Measurements from ENCODE around the gene SNX2. TPM values are rescaled to one million over a fixed set of nuclear protein-coding genes. Genes with fewer than 3 reads are reported as not detected.

SNX2 gene
- total RNA-seq, 2 donors from 2014 or later, result 69.7 to 82.8 TPM

DNA sequence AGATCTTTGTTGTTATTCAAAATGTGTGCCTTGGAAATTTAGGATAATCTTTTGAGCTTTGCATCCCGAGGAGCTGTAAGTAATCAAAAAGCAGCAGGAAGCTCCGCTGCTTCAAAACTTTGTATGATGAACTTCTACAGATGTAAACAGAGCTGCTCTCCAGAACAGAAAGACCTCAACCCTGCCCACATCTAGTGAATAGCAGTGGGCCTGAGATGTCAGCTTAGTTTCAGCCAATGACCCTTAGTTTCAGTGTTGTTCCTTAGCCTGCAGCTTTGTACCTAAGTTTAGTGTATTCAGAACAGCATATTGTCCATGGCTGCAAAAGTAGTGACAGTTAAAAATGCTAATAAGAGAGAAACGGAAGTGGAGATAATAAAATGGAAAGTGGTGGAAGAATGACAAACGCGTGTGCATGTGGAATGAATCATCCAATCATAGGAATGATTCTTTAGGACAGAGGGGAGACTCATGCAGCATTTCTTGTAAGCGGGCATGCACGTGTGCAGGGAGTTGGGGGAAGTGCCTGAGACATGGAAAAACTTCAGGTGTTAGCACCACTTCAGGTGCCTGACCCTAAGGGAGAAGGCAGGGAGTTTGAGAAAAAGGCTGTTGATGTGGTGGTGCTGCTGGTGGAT lies 95.5 kb downstream of the SNX2 start:
- Histone ChIP-seq H3K27ac (no peak overlapping the region), H3K36me3 (no peaks in the 10 kb centered on the region), H3K9me3 (no peaks in the 10 kb centered on the region), H3K4me1 (ENCODE audit: control insufficient read depth in 1 of 2, low read depth in 2 of 2) (no peaks in the 10 kb centered on the region), H3K4me3 (no peak overlapping the region), H3K27me3 (replicated peaks; ENCODE audit: insufficient read depth) (no peaks in the 10 kb centered on the region)
- TF ChIP-seq, protein P1, sequence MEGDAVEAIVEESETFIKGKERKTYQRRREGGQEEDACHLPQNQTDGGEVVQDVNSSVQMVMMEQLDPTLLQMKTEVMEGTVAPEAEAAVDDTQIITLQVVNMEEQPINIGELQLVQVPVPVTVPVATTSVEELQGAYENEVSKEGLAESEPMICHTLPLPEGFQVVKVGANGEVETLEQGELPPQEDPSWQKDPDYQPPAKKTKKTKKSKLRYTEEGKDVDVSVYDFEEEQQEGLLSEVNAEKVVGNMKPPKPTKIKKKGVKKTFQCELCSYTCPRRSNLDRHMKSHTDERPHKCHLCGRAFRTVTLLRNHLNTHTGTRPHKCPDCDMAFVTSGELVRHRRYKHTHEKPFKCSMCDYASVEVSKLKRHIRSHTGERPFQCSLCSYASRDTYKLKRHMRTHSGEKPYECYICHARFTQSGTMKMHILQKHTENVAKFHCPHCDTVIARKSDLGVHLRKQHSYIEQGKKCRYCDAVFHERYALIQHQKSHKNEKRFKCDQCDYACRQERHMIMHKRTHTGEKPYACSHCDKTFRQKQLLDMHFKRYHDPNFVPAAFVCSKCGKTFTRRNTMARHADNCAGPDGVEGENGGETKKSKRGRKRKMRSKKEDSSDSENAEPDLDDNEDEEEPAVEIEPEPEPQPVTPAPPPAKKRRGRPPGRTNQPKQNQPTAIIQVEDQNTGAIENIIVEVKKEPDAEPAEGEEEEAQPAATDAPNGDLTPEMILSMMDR (IDR thresholded peaks at IDR 0.05), result no peak
- no peak for DNase-seq (ENCODE audit: low spot score)
- ATAC-seq (ENCODE audit: insufficient number of reproducible peaks, low FRiP score, low read depth), result no peak

DNA sequence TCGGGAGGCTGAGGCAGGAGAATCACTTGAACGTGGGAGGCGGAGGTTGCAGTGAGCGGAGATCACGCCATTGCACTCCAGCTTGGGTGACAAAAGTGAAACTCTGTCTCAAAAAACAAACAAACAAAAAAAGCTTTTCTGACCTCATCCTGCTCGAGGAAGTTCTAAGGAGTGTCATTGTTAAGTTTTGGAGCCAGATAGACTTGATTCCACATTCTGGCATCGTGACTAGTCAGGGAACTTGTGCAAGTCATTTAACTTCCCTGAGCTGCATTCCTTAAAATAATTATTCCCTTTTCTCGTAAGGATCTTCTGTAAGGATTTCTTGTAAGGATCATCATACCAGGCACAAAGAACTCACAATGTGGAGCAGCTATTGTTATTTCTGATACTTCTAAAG lies 96.8 kb downstream of the SNX2 start:
- DNase-seq (ENCODE audit: low spot score), result no peak
- no peaks in the 10 kb centered on the region for H3K36me3 ChIP-seq
- H3K4me3 ChIP-seq, result no peak overlapping the region
- ATAC-seq (ENCODE audit: insufficient number of reproducible peaks, low FRiP score, low read depth), result no peak
- no peak overlapping the region for H3K27ac ChIP-seq
- TF ChIP-seq, protein P1 (IDR thresholded peaks at IDR 0.05), result no peak
- no peaks in the 10 kb centered on the region for H3K4me1 ChIP-seq (ENCODE audit: control insufficient read depth in 1 of 2, low read depth in 2 of 2)
- no peaks in the 10 kb centered on the region for H3K27me3 ChIP-seq (replicated peaks; ENCODE audit: insufficient read depth)
- H3K9me3 ChIP-seq, result no peaks in the 10 kb centered on the region

DNA sequence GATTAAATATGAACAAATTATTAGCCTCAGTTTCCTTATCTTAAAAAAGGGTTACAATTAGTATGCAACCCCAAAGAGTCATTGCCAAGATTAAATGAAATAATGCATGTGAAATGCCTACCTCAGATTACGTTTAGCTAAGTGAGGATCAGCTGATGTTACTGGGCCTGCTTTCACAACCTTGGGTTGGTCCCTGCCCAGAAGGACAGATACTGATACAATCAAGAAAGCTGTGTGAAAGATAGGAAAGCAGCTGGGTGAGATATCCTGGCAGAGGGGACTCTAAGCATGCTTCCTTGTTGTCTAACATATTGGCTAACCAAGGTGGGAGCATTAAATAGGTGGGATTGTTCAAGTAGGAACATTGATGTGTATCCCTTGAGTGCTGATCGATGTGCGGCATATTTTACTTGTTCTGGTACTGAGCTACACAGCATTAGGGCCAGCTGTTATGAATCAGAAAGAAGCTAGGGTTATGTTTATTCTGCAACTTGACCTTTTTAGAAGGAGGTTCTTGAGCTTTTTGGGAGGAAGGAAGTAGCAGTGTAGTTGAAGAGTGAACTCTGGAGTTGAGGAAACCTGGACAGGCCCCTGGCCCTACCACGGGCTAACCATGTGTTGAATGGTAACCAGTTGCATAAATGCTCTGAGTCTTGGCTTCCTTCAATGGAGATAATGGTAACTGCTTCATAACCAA lies 99.4 kb downstream of the SNX2 start:
- DNase-seq (ENCODE audit: low spot score) (no peak), ATAC-seq (ENCODE audit: insufficient number of reproducible peaks, low FRiP score, low read depth) (no peak)

DNA sequence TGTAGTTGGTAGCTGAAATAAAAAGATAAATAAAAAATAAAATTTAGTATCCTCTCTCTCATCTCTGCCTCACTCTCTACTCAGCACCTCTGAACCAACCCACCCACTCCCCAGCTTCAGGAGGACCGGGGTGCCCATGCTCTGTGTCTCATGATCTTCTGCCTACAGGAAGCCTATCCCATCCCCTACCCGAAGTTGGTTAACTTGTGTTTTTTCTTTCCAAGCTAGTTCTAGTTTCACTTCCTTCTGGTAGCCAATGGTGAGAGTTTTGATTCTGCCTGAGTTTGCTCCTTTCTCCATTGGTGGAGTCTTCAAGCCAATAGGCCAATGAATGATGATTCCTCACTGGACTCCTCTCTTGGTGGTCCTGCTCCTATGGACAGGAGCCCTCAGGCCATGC lies 102.6 kb downstream of the SNX2 start:
- Histone ChIP-seq H3K4me1 (ENCODE audit: control insufficient read depth in 1 of 2, low read depth in 2 of 2) (peaks cover under 1 to 3% of the 10 kb centered on the region in 2 donors), H3K4me3 (no peak overlapping the region), H3K9me3 (no peaks in the 10 kb centered on the region), H3K36me3 (no peaks in the 10 kb centered on the region), H3K27ac (no peak overlapping the region), H3K27me3 (replicated peaks; ENCODE audit: insufficient read depth) (no peaks in the 10 kb centered on the region)
- TF ChIP-seq, protein P1 (IDR thresholded peaks at IDR 0.05), result no peak
- DNase-seq (ENCODE audit: low spot score), result no peak
- no peak for ATAC-seq (ENCODE audit: insufficient number of reproducible peaks, low FRiP score, low read depth)

More for the DNA sequence above, 99.4 kb downstream of the SNX2 start:
- Histone ChIP-seq H3K36me3 (no peaks in the 10 kb centered on the region), H3K4me3 (no peak overlapping the region), H3K4me1 (ENCODE audit: control insufficient read depth in 1 of 2, low read depth in 2 of 2) (no peaks in the 10 kb centered on the region), H3K9me3 (no peaks in the 10 kb centered on the region), H3K27ac (no peak overlapping the region), H3K27me3 (replicated peaks; ENCODE audit: insufficient read depth) (no peaks in the 10 kb centered on the region)
- TF ChIP-seq, protein P1 (IDR thresholded peaks at IDR 0.05), result no peak

DNA sequence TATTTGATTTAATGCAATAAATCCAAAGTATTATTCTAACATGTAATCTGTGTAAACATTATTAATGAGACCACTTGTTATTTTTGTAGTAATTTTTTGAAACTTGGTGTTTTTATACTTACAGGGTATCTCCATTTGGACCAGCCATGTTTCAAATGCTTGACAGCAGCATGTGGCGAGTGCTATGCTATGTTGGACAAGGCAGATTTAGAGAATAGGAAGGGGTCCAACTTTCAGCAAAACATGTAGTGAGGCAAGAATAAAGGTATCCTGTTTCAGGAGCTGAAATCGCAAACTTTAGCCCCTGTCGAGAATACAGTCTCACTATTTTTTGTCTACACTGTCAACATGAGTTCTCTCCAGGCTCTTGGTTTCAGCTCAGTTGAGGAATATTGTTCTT lies 104.2 kb downstream of the SNX2 start:
- no peak for ATAC-seq (ENCODE audit: insufficient number of reproducible peaks, low FRiP score, low read depth)
- Histone ChIP-seq H3K27me3 (replicated peaks; ENCODE audit: insufficient read depth) (no peaks in the 10 kb centered on the region), H3K36me3 (no peaks in the 10 kb centered on the region), H3K4me1 (ENCODE audit: control insufficient read depth in 1 of 2, low read depth in 2 of 2) (peaks cover 6 to 13% of the 10 kb centered on the region in 2 donors), H3K27ac (no peak overlapping the region), H3K4me3 (no peak overlapping the region), H3K9me3 (no peaks in the 10 kb centered on the region)
- TF ChIP-seq, protein P1 (IDR thresholded peaks at IDR 0.05), result no peak
- no peak for DNase-seq (ENCODE audit: low spot score)

Other genes with a start within 250 kb of the SNX2 start
- gene SNX24, start 70.5 kb downstream of the SNX2 start, total RNA-seq, result 10 to 100 TPM; 15.6 to 34.2 TPM

All from thoracic aorta (tissue), 2 donors.